ENCODE data around the gene ERICH4. TPM values are rescaled to one million over a fixed set of nuclear protein-coding genes. Genes with fewer than 3 reads are reported as not detected.

Gene ERICH4
- polyA plus RNA-seq, 2 of the 4 experiments (the other 2 are of a cell fraction), result 0.26 TPM; not detected in 1

- ChIA-PET CTCF (interaction anchor here (0.8 to 4.2 kb wide), 4 partner anchors 18 to 151 kb away, joined by 3 to 18 read pairs (median 9); partner anchors contain the start of gene DMAC2), POLR2A (no interaction called here)
- DNase-seq (ENCODE audit: low read depth in 1 of 2, low spot score in 1 of 2) (no peak), FAIRE-seq (no peak), ATAC-seq (no peak)
- Histone ChIP-seq H3K4me1 (no peaks in the 10 kb centered on the region), H3K4me3 (no peak overlapping the region), H3K9me3 (no peaks in the 10 kb centered on the region), H3K4me2 (no peak overlapping the region), H3K27ac (no peak overlapping the region)
- TF ChIP-seq PBX3 (IDR thresholded peaks at IDR 0.05) (no peak), FOSL2 (IDR thresholded peaks at IDR 0.05) (no peak), FOSL2 (CRISPR knock-in tag; IDR thresholded peaks at IDR 0.05) (no peak), EHF (CRISPR knock-in tag; IDR thresholded peaks at IDR 0.05) (no peak), BCL3 (IDR thresholded peaks at IDR 0.05) (no peak), FOSB (CRISPR knock-in tag; IDR thresholded peaks at IDR 0.05) (no peak), ELK1 (IDR thresholded peaks at IDR 0.05; ENCODE audit: low read depth, low read length) (no peak)
- 95% methylated on average over 20 of the region's 20 CpGs for WGBS (ENCODE audit: missing lambda C conversion rate)
These were observed 21.0 kb upstream of the ERICH4 start for GRCh38 chr19:41421973-41422372.

GRCh38 chr19:41422456-41422855 lies 20.5 kb upstream of the ERICH4 start:
- Histone ChIP-seq H3K4me2 (no peak overlapping the region), H3K4me1 (no peaks in the 10 kb centered on the region), H3K4me3 (no peak overlapping the region), H3K27ac (no peak overlapping the region), H3K9me3 (no peaks in the 10 kb centered on the region)
- CTCF ChIA-PET, result interaction anchor here (0.6 to 3.8 kb wide), 7 partner anchors 9 to 150 kb away, joined by 3 to 13 read pairs (median 9); partner anchors contain the start of gene DMAC2
- POLR2A ChIA-PET, result no interaction called here
- 81% methylated on average over 18 of the region's 18 CpGs for WGBS (ENCODE audit: missing lambda C conversion rate)
- ATAC-seq (no peak), FAIRE-seq (no peak), DNase-seq (ENCODE audit: low read depth in 1 of 2, low spot score in 1 of 2) (no peak)
- no peak for TF ChIP-seq ELK1 (IDR thresholded peaks at IDR 0.05; ENCODE audit: low read depth, low read length)
- TF ChIP-seq EHMT2 (IDR thresholded peaks at IDR 0.05; ENCODE audit: low read depth), result no peak
- no peak for TF ChIP-seq RFX5 (IDR thresholded peaks at IDR 0.05)
- no peak for TF ChIP-seq ATOH8 (CRISPR knock-in tag; IDR thresholded peaks at IDR 0.05; ENCODE audit: low read depth)
- no peak for TF ChIP-seq ESRRA (IDR thresholded peaks at IDR 0.05; ENCODE audit: borderline replicate concordance, low read length)
- TF ChIP-seq MAFK (IDR thresholded peaks at IDR 0.05; ENCODE audit: partially characterized antibody), result no peak
- TF ChIP-seq BHLHE40 (IDR thresholded peaks at IDR 0.05; ENCODE audit: low read depth, low read length), result no peak
- TF ChIP-seq HMGXB4 (CRISPR knock-in tag; IDR thresholded peaks at IDR 0.05; ENCODE audit: borderline replicate concordance), result no peak
- no peak for TF ChIP-seq FOSL2 (IDR thresholded peaks at IDR 0.05)
- TF ChIP-seq FOSL2 (CRISPR knock-in tag; IDR thresholded peaks at IDR 0.05), result no peak
- no peak for TF ChIP-seq HDAC2 (IDR thresholded peaks at IDR 0.05)
- TF ChIP-seq MYC (IDR thresholded peaks at IDR 0.05; ENCODE audit: borderline replicate concordance, low read length), result no peak
- no peak for TF ChIP-seq ZNF302 (CRISPR knock-in tag; IDR thresholded peaks at IDR 0.05)
- TF ChIP-seq USF2 (IDR thresholded peaks at IDR 0.05), result no peak
- no peak for TF ChIP-seq KDM1A (IDR thresholded peaks at IDR 0.05; ENCODE audit: low read depth)
- TF ChIP-seq HOXA7 (CRISPR knock-in tag; IDR thresholded peaks at IDR 0.05), result no peak
- TF ChIP-seq CBX8 (IDR thresholded peaks at IDR 0.05), result no peak
